ENCODE results near the gene MAIP1. TPM values are rescaled to one million over a fixed set of nuclear protein-coding genes. Genes with fewer than 3 reads are reported as not detected.

The MAIP1 gene, protein sequence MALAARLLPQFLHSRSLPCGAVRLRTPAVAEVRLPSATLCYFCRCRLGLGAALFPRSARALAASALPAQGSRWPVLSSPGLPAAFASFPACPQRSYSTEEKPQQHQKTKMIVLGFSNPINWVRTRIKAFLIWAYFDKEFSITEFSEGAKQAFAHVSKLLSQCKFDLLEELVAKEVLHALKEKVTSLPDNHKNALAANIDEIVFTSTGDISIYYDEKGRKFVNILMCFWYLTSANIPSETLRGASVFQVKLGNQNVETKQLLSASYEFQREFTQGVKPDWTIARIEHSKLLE
- total RNA-seq (ENCODE audit: low replicate concordance), result 14.7 and 15.7 TPM in 2 replicates

DNA sequence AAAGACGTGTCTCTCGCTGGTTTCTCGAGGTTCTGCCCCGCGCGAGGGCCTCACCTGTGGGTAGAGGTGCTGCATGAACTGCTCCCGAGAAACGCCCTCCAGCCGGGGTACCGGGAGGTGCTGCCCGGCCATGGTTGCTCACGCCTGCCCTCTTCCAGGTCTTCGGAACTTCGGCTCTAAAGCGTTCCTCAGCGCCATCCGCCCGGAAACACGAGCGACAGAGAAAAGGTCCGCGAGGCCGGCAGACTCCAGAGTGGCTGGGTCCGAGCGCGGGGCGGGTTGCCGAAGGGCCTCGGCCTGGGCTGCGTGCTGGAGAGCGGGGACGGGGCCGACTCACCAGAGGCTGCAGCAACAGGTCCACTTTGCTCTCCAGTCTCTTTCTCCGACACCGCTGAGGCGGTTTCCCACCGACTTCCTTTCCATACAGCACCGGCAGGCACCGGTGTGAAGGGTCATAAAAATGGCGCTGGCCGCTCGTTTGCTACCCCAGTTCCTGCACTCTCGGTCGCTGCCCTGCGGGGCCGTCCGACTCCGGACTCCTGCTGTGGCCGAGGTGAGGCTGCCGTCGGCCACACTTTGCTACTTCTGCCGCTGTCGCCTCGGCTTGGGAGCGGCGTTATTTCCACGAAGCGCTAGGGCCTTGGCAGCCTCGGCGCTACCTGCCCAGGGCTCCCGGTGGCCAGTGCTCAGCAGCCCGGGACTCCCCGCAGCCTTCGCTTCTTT lies at the start of gene MAIP1, which contains the start of gene TYW5:
Gene MAIP1 (plus strand): TSS at position 244 of the 723 bp plus-strand sequence. CDS start 217 bp downstream, at position 461.
Gene TYW5 (minus strand): TSS at position 153 of the 723 bp plus-strand sequence. CDS start 21 bp downstream, at position 132.

DNA sequence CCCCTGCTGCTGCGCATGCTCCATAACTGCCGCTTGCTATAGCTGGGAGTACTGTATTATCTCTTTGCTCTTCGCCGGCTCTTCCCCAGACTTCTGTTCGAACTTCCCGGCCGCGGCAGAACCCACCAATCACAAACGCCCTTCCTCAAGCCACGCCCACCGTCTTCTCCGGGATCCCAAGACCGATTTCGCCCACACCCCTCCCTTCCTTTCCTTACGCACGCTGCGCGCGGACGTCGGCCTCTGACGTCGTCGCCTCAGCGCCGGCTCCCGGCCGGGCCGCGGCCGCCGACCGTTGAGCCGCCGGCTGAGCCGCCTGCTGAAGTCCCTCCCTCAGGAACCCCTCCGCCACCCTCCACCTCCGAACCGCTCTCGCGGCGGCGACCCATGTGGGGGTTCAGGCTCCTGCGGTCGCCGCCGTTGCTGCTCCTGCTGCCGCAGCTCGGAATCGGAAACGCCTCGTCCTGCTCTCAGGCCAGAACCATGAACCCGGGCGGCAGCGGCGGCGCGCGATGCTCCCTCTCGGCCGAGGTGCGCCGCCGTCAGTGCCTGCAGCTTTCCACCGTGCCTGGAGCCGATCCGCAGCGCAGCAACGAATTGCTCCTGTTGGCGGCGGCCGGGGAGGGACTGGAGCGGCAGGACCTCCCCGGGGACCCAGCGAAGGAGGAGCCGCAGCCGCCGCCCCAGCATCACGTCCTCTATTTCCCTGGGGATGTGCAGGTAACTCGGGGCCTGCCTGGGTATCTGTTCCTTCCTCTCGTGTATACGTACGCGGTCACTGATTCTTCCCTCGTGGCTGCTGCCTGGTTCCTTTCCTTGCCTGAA lies 44.1 kb upstream of the MAIP1 start, which contains the start of gene C2orf69:
Gene C2orf69 (plus strand): TSS at position 242 of the 825 bp plus-strand sequence. CDS start 146 bp downstream, at position 388.

Other genes starting within 250 kb of the MAIP1 start
- gene FTCDNL1, start 104.4 kb upstream of the MAIP1 start, total RNA-seq (ENCODE audit: low replicate concordance), result 0.30 and 1.4 TPM in 2 replicates
- 3.7 and 5.0 TPM in 2 replicates for gene C2orf69, start 44.3 kb upstream of the MAIP1 start, total RNA-seq (ENCODE audit: low replicate concordance)
- 3.7 and 5.0 TPM in 2 replicates for gene TYW5, start 91 bp upstream of the MAIP1 start, total RNA-seq (ENCODE audit: low replicate concordance)

Measured in smooth muscle cell of the coronary artery (primary cell).